HCT116 (cell line): Measurements from ENCODE around the gene ALDH1A2.

Experiments
- CEBPB ChIP-seq: IDR thresholded peaks from 2 replicates; pipeline ENCODE4 v1.6.1; 2012; ENCODE audit warnings: low read depth
- EZH2 ChIP-seq: fragments of 200-600 bp; sonication (generic); IDR thresholded peaks from 2 replicates; pipeline ENCODE4 v1.6.1; 2017; ENCODE audit warnings: antibody characterized with exemption, mixed run types
- JUND ChIP-seq: IDR thresholded peaks from 2 replicates; pipeline ENCODE4 v1.6.1; 2012
- POLR2AphosphoS5 ChIP-seq: IDR thresholded peaks from 2 replicates; pipeline ENCODE4 v1.6.1; 2011; ENCODE audit warnings: mild to moderate bottlenecking, low read depth, low read length, moderate library complexity
- RAD21 ChIP-seq: IDR thresholded peaks from 2 replicates; pipeline ENCODE4 v1.6.1; 2012; ENCODE audit warnings: low read depth, mild to moderate bottlenecking
- TF ChIP-seq, protein P1 (sequence below), 3 experiments: fragments of 200-600 bp in 1 of 3; sonication (generic) in 1 of 3; IDR thresholded peaks in 2 of 3; conservative IDR thresholded peaks in 1 of 3; 2 replicates each; pipeline ENCODE4 v1.5.1; 2012 to 2017; ENCODE audit warnings: low read depth in 2 of 3, low read length in 2 of 3, antibody characterized with exemption in 1 of 3, borderline replicate concordance in 1 of 3, control low read depth in 1 of 3, mild to moderate bottlenecking in 1 of 3, mixed read lengths in 1 of 3, mixed run types in 1 of 3, moderate library complexity in 1 of 3; ENCODE audit not compliant: insufficient read depth in 1 of 3
- TF ChIP-seq, protein P2 (sequence below): IDR thresholded peaks from 2 replicates; pipeline ENCODE4 v1.6.1; 2012
- TF ChIP-seq, protein P3 (sequence below): IDR thresholded peaks from 2 replicates; pipeline ENCODE4 v1.6.1; 2012
- TF ChIP-seq, protein P4 (sequence below): IDR thresholded peaks from 2 replicates; pipeline ENCODE4 v1.6.1; 2012; ENCODE audit warnings: low read depth
- TF ChIP-seq, protein P5 (sequence below): IDR thresholded peaks from 2 replicates; pipeline ENCODE4 v1.6.1; 2011; ENCODE audit warnings: mild to moderate bottlenecking, low read length, moderate library complexity; ENCODE audit not compliant: insufficient replicate concordance; ENCODE audit errors: extremely low read depth

DNA sequence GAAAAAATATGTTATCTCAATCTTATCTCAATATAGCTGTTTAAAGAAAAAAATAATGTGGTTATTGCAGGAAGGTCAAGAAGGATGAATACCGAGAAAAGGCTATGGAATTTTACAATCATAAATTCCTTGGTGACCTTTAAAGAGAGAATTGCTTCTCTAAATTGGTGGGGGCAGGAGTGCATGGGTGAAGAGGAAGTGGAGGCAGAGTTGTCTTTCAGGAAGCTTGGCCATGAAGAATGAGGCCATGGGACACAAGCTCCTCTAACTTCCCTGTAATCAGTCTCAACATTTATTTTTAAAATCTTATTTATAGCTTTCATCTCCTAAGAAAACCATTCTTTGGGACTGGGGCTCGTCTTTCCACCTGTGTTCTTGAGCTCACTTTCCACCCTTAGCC is 22.4 kb upstream of the ALDH1A2 start:
- TF ChIP-seq, protein P1, sequence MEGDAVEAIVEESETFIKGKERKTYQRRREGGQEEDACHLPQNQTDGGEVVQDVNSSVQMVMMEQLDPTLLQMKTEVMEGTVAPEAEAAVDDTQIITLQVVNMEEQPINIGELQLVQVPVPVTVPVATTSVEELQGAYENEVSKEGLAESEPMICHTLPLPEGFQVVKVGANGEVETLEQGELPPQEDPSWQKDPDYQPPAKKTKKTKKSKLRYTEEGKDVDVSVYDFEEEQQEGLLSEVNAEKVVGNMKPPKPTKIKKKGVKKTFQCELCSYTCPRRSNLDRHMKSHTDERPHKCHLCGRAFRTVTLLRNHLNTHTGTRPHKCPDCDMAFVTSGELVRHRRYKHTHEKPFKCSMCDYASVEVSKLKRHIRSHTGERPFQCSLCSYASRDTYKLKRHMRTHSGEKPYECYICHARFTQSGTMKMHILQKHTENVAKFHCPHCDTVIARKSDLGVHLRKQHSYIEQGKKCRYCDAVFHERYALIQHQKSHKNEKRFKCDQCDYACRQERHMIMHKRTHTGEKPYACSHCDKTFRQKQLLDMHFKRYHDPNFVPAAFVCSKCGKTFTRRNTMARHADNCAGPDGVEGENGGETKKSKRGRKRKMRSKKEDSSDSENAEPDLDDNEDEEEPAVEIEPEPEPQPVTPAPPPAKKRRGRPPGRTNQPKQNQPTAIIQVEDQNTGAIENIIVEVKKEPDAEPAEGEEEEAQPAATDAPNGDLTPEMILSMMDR (IDR thresholded peaks at IDR 0.05 in 2 of 3, conservative IDR thresholded peaks at IDR 0.05 in 1 of 3; ENCODE audit: borderline replicate concordance in 1 of 3, insufficient read depth in 1 of 3, low read depth in 2 of 3, low read length in 2 of 3), result no peak
- TF ChIP-seq, protein P2, sequence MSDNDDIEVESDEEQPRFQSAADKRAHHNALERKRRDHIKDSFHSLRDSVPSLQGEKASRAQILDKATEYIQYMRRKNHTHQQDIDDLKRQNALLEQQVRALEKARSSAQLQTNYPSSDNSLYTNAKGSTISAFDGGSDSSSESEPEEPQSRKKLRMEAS, result no peak
- no peak for TF ChIP-seq JUND
- TF ChIP-seq, protein P3, sequence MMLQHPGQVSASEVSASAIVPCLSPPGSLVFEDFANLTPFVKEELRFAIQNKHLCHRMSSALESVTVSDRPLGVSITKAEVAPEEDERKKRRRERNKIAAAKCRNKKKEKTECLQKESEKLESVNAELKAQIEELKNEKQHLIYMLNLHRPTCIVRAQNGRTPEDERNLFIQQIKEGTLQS, result no peak
- TF ChIP-seq, protein P4, sequence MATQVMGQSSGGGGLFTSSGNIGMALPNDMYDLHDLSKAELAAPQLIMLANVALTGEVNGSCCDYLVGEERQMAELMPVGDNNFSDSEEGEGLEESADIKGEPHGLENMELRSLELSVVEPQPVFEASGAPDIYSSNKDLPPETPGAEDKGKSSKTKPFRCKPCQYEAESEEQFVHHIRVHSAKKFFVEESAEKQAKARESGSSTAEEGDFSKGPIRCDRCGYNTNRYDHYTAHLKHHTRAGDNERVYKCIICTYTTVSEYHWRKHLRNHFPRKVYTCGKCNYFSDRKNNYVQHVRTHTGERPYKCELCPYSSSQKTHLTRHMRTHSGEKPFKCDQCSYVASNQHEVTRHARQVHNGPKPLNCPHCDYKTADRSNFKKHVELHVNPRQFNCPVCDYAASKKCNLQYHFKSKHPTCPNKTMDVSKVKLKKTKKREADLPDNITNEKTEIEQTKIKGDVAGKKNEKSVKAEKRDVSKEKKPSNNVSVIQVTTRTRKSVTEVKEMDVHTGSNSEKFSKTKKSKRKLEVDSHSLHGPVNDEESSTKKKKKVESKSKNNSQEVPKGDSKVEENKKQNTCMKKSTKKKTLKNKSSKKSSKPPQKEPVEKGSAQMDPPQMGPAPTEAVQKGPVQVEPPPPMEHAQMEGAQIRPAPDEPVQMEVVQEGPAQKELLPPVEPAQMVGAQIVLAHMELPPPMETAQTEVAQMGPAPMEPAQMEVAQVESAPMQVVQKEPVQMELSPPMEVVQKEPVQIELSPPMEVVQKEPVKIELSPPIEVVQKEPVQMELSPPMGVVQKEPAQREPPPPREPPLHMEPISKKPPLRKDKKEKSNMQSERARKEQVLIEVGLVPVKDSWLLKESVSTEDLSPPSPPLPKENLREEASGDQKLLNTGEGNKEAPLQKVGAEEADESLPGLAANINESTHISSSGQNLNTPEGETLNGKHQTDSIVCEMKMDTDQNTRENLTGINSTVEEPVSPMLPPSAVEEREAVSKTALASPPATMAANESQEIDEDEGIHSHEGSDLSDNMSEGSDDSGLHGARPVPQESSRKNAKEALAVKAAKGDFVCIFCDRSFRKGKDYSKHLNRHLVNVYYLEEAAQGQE, result no peak
- TF ChIP-seq CEBPB, result no peak
- TF ChIP-seq, protein P5, sequence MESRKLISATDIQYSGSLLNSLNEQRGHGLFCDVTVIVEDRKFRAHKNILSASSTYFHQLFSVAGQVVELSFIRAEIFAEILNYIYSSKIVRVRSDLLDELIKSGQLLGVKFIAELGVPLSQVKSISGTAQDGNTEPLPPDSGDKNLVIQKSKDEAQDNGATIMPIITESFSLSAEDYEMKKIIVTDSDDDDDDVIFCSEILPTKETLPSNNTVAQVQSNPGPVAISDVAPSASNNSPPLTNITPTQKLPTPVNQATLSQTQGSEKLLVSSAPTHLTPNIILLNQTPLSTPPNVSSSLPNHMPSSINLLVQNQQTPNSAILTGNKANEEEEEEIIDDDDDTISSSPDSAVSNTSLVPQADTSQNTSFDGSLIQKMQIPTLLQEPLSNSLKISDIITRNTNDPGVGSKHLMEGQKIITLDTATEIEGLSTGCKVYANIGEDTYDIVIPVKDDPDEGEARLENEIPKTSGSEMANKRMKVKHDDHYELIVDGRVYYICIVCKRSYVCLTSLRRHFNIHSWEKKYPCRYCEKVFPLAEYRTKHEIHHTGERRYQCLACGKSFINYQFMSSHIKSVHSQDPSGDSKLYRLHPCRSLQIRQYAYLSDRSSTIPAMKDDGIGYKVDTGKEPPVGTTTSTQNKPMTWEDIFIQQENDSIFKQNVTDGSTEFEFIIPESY, result no peak
- no peak for TF ChIP-seq RAD21
- TF ChIP-seq POLR2AphosphoS5, result no peak
- no peak for TF ChIP-seq EZH2
